IPS DF 6.9 (cell line): ENCODE results near the gene TXN2.

Experiments used
- DNase-seq: peaks from one replicate; pipeline ENCODE4 v3.0.0-alpha.2; 2013; ENCODE audit warnings: low read depth, low spot score
- H3K27ac ChIP-seq: one replicate; pipeline ENCODE4 v1.5.1; 2013; ENCODE audit warnings: low read length, control low read depth
- H3K27me3 ChIP-seq: 2 replicates; pipeline ENCODE4 v1.6.1; 2013; ENCODE audit warnings: mild to moderate bottlenecking, low read length; ENCODE audit not compliant: control insufficient read depth, insufficient read depth
- H3K36me3 ChIP-seq: 2 replicates; pipeline ENCODE4 v1.6.1; 2013; ENCODE audit warnings: low read length; ENCODE audit not compliant: control insufficient read depth, insufficient read depth
- H3K4me1 ChIP-seq: 2 replicates; pipeline ENCODE4 v1.6.1; 2013; ENCODE audit warnings: low read length; ENCODE audit not compliant: control insufficient read depth, insufficient read depth
- H3K4me3 ChIP-seq: 2 replicates; pipeline ENCODE4 v1.5.1; 2013; ENCODE audit warnings: mild to moderate bottlenecking, low read length
- H3K9me3 ChIP-seq: 2 replicates; pipeline ENCODE4 v1.6.1; 2013; ENCODE audit warnings: low read length, inconsistent platforms; ENCODE audit not compliant: control insufficient read depth, insufficient read depth
- WGBS: extraction: QIAGEN DNeasy Blood & Tissue Kit; methylation state at CpG from one replicate; pipeline ENCODE4 v1.1.7; 2013; ENCODE audit warnings: mixed read lengths, missing lambda C conversion rate; ENCODE audit not compliant: insufficient read length, insufficient coverage; 5-methylcytosine and 5-hydroxymethylcytosine counted together

TXN2 gene

GRCh38 chr22:36443198-36443770 lies 38.2 kb downstream of the TXN2 start:
- Histone ChIP-seq H3K36me3 (no peaks in the 10 kb centered on the region), H3K4me3 (no peak overlapping the region), H3K9me3 (no peaks in the 10 kb centered on the region), H3K4me1 (no peaks in the 10 kb centered on the region; the same call in 1 of the 2 replicates), H3K27ac (no peak overlapping the region), H3K27me3 (no peaks in the 10 kb centered on the region)
- no peak for DNase-seq
- WGBS = no CpG with 5 or more reads among the region's 8 CpGs

GRCh38 chr22:36442506-36443197 lies 38.8 kb downstream of the TXN2 start:
- Histone ChIP-seq H3K27me3 (no peaks in the 10 kb centered on the region), H3K9me3 (no peaks in the 10 kb centered on the region), H3K4me1 (no peaks in the 10 kb centered on the region; the same call in 1 of the 2 replicates), H3K27ac (no peak overlapping the region), H3K4me3 (no peak overlapping the region), H3K36me3 (no peaks in the 10 kb centered on the region)
- no peak for DNase-seq
- WGBS = no CpG with 5 or more reads among the region's 12 CpGs

GRCh38 chr22:36440429-36441002 lies 40.9 kb downstream of the TXN2 start:
- no peak overlapping the region for H3K27ac ChIP-seq
- no peaks in the 10 kb centered on the region for H3K9me3 ChIP-seq
- no peak for DNase-seq
- H3K27me3 ChIP-seq = no peaks in the 10 kb centered on the region
- H3K4me1 ChIP-seq = peaks cover 4% of the 10 kb centered on the region
- H3K4me3 ChIP-seq = no peak overlapping the region
- H3K36me3 ChIP-seq = no peaks in the 10 kb centered on the region
- WGBS = no CpG with 5 or more reads among the region's 8 CpGs

- H3K27me3 ChIP-seq = no peaks in the 10 kb centered on the region
- no peak overlapping the region for H3K4me3 ChIP-seq
- WGBS = no CpG with 5 or more reads among the region's 6 CpGs
- no peak for DNase-seq
- no peak overlapping the region for H3K27ac ChIP-seq
- H3K4me1 ChIP-seq = peaks cover 5% of the 10 kb centered on the region
- no peaks in the 10 kb centered on the region for H3K9me3 ChIP-seq
- no peaks in the 10 kb centered on the region for H3K36me3 ChIP-seq
Observed at GRCh38 chr22:36439481-36440271, 41.8 kb downstream of the TXN2 start.

- Histone ChIP-seq H3K4me3 (no peak overlapping the region), H3K27me3 (no peaks in the 10 kb centered on the region), H3K36me3 (no peaks in the 10 kb centered on the region), H3K4me1 (peaks cover 11% of the 10 kb centered on the region), H3K27ac (no peak overlapping the region), H3K9me3 (no peaks in the 10 kb centered on the region)
- no peak for DNase-seq
- no CpG with 5 or more reads among the region's 16 CpGs for WGBS
Observed at GRCh38 chr22:36435516-36436415, 45.7 kb downstream of the TXN2 start.

GRCh38 chr22:36433318-36434231 lies 47.9 kb downstream of the TXN2 start:
- H3K36me3 ChIP-seq = no peaks in the 10 kb centered on the region
- no CpG with 5 or more reads among the region's 14 CpGs for WGBS
- no peaks in the 10 kb centered on the region for H3K27me3 ChIP-seq
- no peak overlapping the region for H3K27ac ChIP-seq
- H3K4me3 ChIP-seq = no peak overlapping the region
- H3K9me3 ChIP-seq = no peaks in the 10 kb centered on the region
- peaks cover 11% of the 10 kb centered on the region for H3K4me1 ChIP-seq
- no peak for DNase-seq

GRCh38 chr22:36432592-36433317 lies 48.7 kb downstream of the TXN2 start:
- H3K27me3 ChIP-seq = no peaks in the 10 kb centered on the region
- peaks cover 11% of the 10 kb centered on the region for H3K4me1 ChIP-seq
- H3K9me3 ChIP-seq = no peaks in the 10 kb centered on the region
- H3K4me3 ChIP-seq = no peak overlapping the region
- H3K27ac ChIP-seq = no peak overlapping the region
- WGBS = no CpG with 5 or more reads among the region's 15 CpGs
- no peaks in the 10 kb centered on the region for H3K36me3 ChIP-seq
- no peak for DNase-seq

DNA sequence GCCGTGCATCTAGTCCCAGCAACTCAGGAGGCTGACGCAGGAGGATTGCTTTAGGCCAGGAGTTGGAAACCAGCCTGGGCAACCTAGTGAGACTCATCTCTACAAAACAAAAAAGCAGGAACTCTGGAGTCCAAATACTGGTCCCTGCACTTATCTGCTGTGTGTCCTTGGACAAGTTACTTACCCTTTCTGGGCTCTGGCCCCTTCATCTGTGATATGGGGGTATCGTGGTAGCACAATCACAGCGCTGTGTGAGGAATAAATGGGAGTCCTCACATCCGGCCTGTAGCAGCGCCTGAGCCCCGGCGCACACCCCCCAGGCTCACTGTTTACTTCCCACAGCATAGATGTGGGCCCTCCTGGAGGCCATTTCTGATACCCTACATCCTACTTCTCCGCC lies 49.5 kb downstream of the TXN2 start:
- Histone ChIP-seq H3K27me3 (no peaks in the 10 kb centered on the region), H3K27ac (no peak overlapping the region), H3K9me3 (no peaks in the 10 kb centered on the region), H3K4me1 (peaks cover 11% of the 10 kb centered on the region), H3K4me3 (no peak overlapping the region), H3K36me3 (no peaks in the 10 kb centered on the region)
- DNase-seq = no peak
- WGBS = no CpG with 5 or more reads among the region's 9 CpGs

- no peaks in the 10 kb centered on the region for H3K27me3 ChIP-seq
- H3K27ac ChIP-seq = no peak overlapping the region
- H3K9me3 ChIP-seq = no peaks in the 10 kb centered on the region
- H3K4me3 ChIP-seq = no peak overlapping the region
- peaks cover 10% of the 10 kb centered on the region for H3K4me1 ChIP-seq
- no peak for DNase-seq
- H3K36me3 ChIP-seq = no peaks in the 10 kb centered on the region
- no CpG with 5 or more reads among the region's 9 CpGs for WGBS
Observed at GRCh38 chr22:36430863-36431262, 50.6 kb downstream of the TXN2 start.
